ENCODE data around the gene MISP3.
"Not testable (repeated sequence)": the region's sequence is repeated elsewhere in the genome, so short reads cannot be mapped to it uniquely, and the experiment has no call there.

MISP3 gene

GRCh38 chr19:14072535-14073260, at the start of gene MISP3:
Gene MISP3 (plus strand): TSS chr19:14072786. CDS start chr19:14073310, 524 bp downstream.
- no peak for DNase-seq

- no peak for DNase-seq
Observed at GRCh38 chr19:14023404-14024235, 49.0 kb upstream of the MISP3 start.

GRCh38 chr19:14026652-14027192, 45.9 kb upstream of the MISP3 start:
- DNase-seq = not testable (repeated sequence)

GRCh38 chr19:14027856-14028450, 44.6 kb upstream of the MISP3 start, which contains the start of gene RLN3:
Gene RLN3 (plus strand): TSS chr19:14028148. CDS start chr19:14028205, 57 bp downstream.
- DNase-seq = no peak

GRCh38 chr19:14028901-14029300, 43.7 kb upstream of the MISP3 start:
- DNase-seq = no peak

GRCh38 chr19:14030997-14031718, 41.4 kb upstream of the MISP3 start:
- no peak for DNase-seq

GRCh38 chr19:14031719-14032480, 40.7 kb upstream of the MISP3 start, which contains the start of gene IL27RA:
Gene IL27RA (plus strand): TSS chr19:14031762. CDS start chr19:14031873, 111 bp downstream.
- DNase-seq = no peak

- DNase-seq = no peak
Observed at GRCh38 chr19:14033946-14034345, 38.6 kb upstream of the MISP3 start.

- DNase-seq = not testable (repeated sequence)
Observed at GRCh38 chr19:14035159-14035558, 37.4 kb upstream of the MISP3 start.

GRCh38 chr19:14035706-14036105, 36.9 kb upstream of the MISP3 start:
- no peak for DNase-seq

GRCh38 chr19:14039181-14039580, 33.4 kb upstream of the MISP3 start:
- no peak for DNase-seq

GRCh38 chr19:14042659-14043608, 29.7 kb upstream of the MISP3 start:
- DNase-seq = not testable (repeated sequence)

- not testable (repeated sequence) for DNase-seq
Observed at GRCh38 chr19:14047866-14048265, 24.7 kb upstream of the MISP3 start.

- no peak for DNase-seq
Observed at GRCh38 chr19:14048443-14049153, 24.0 kb upstream of the MISP3 start.

- no peak for DNase-seq
Observed at GRCh38 chr19:14050512-14050911, 22.1 kb upstream of the MISP3 start.

GRCh38 chr19:14050961-14051360, 21.6 kb upstream of the MISP3 start:
- DNase-seq = not testable (repeated sequence)

- no peak for DNase-seq
Observed at GRCh38 chr19:14051980-14052379, 20.6 kb upstream of the MISP3 start.

GRCh38 chr19:14052470-14052869, 20.1 kb upstream of the MISP3 start:
- no peak for DNase-seq

- no peak for DNase-seq
Observed at GRCh38 chr19:14053032-14053431, 19.6 kb upstream of the MISP3 start.

- DNase-seq = no peak
Observed at GRCh38 chr19:14053500-14053899, 19.1 kb upstream of the MISP3 start.
